AG09319 (cell line): ENCODE measurements around the gene C16orf74.

ENCODE experiments used
- DNase-seq: peaks from one replicate; pipeline ENCODE4 v3.0.0-alpha.2; 2010; ENCODE audit warnings: low read depth; ENCODE audit errors: extremely low read depth
- TF ChIP-seq, protein P1 (sequence below): IDR thresholded peaks from 2 replicates; pipeline ENCODE4 v1.5.1; 2011; ENCODE audit warnings: low read depth, mild to moderate bottlenecking, inconsistent platforms, low read length, moderate library complexity

The C16orf74 gene

DNA sequence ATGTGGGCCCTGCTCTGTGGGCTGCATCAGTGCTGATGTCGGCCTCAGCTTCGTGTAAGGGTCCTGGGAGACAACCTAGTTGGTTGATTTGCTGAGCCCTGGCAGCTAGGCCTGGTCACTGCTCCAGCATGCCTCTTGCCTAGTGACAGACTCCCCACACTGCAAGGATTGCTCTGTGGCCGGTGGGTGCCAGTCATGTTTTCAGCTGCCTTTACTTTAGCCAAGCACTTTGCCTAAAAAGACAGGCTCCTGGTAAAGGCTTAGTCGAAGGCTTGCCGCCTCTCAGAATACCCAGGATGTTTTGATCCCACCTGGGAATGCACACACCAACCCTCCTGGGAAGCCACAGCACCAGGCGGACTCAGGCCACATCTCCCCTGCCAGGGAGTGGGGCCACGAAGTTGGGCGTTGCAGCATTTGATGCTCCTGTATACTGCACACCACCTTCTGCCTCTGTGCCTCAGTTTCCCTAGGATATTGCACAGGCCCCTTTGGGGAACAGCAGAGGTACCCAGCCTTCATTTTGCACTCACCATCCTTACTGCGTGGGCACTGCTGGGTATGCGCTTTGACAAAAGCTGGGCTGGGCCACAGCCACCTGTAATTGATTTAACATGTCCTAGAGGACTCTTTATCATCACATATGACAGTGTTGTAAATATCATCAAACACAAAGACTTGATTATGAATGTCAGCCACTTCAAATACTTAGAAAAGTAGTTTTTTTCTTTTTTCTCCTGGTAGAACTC lies 82.0 kb downstream of the C16orf74 start:
- TF ChIP-seq, protein P1, sequence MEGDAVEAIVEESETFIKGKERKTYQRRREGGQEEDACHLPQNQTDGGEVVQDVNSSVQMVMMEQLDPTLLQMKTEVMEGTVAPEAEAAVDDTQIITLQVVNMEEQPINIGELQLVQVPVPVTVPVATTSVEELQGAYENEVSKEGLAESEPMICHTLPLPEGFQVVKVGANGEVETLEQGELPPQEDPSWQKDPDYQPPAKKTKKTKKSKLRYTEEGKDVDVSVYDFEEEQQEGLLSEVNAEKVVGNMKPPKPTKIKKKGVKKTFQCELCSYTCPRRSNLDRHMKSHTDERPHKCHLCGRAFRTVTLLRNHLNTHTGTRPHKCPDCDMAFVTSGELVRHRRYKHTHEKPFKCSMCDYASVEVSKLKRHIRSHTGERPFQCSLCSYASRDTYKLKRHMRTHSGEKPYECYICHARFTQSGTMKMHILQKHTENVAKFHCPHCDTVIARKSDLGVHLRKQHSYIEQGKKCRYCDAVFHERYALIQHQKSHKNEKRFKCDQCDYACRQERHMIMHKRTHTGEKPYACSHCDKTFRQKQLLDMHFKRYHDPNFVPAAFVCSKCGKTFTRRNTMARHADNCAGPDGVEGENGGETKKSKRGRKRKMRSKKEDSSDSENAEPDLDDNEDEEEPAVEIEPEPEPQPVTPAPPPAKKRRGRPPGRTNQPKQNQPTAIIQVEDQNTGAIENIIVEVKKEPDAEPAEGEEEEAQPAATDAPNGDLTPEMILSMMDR, result no peak

DNA sequence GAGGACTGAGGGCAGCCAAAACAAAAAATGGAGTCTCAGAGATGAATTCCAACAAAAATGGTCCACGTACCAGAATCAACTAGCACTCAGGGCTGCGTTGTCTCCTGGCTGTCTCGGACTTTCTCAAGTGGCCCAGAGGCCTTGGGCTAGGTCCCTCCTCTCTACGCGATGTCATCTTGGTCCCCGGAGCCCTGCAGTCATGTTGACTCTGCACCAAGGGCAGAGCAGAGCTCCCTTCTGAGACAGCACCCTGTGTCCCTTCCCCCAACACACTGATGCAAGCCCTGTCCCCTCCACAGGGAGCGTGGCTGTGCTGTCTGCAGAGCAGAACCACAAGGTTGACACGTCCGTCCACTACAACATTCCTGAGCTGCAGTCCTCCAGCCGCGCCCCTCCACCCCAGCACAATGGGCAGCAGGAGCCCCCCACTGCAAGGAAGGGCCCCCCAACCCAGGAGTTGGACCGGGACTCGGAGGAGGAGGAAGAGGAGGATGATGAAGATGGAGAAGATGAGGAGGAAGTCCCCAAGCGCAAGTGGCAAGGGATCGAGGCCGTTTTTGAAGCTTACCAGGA lies 83.0 kb downstream of the C16orf74 start:
- TF ChIP-seq, protein P1, result no peak

More for the DNA sequence above, 82.0 kb downstream of the C16orf74 start:
- no peak for DNase-seq

DNA sequence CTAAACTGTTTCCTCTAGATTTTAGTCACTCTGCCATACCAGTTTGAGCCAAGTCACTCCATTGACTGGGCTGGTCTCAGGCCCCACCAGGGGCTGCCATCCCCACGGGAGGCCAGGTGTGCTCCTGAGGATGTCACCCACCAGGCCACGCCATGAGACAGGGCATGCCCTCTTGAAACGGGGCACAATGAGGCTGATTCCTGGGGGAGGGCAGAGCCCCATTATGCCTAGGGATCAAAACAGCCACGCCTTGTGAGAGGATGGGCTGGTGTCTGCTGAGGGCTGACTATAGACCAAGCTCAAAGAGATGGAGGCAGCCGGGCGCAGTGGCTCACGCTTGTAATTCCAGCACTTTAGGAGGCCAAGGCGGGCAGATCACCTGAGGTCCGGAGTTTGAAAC lies 83.6 kb downstream of the C16orf74 start:
- TF ChIP-seq, protein P1, result no peak
- no peak for DNase-seq

More for the DNA sequence above, 83.0 kb downstream of the C16orf74 start:
- no peak for DNase-seq

DNA sequence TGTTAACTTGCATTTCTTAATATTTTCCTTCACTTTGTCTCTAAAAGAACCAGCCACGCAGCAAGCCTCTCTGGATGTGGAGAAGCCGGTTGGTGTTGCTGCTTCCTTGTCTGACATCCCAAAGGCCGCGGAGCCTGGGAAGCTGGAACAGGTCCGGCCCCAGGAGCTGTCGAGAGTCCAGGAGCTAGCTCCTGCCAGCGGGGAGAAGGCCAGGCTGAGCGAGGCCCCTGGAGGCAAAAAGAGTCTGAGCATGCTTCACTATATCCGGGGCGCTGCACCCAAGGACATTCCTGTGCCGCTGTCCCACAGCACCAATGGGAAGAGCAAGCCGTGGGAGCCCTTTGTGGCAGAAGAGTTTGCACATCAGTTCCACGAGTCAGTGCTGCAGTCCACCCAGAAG lies 85.0 kb downstream of the C16orf74 start:
- TF ChIP-seq, protein P1, result no peak
- DNase-seq, result no peak

DNA sequence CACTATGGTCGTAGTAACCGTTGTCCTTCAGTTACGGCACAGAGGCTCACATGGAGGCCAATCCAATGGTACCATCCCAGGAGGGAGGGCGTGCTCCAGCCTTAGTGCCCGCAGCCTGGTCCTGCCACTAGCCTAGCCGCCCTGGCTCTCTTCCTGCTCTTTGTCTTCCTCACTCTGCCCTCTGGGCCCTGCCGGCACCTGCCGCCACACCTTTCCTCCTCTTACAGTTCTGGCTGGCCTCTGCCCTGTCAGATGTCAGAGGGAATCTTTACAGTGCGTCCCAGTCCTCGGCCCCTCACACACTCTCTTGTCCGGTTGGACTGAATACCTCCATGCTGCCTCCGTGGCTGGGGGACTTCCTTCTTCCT lies 85.5 kb downstream of the C16orf74 start:
- TF ChIP-seq, protein P1, result no peak
- DNase-seq, result no peak

DNA sequence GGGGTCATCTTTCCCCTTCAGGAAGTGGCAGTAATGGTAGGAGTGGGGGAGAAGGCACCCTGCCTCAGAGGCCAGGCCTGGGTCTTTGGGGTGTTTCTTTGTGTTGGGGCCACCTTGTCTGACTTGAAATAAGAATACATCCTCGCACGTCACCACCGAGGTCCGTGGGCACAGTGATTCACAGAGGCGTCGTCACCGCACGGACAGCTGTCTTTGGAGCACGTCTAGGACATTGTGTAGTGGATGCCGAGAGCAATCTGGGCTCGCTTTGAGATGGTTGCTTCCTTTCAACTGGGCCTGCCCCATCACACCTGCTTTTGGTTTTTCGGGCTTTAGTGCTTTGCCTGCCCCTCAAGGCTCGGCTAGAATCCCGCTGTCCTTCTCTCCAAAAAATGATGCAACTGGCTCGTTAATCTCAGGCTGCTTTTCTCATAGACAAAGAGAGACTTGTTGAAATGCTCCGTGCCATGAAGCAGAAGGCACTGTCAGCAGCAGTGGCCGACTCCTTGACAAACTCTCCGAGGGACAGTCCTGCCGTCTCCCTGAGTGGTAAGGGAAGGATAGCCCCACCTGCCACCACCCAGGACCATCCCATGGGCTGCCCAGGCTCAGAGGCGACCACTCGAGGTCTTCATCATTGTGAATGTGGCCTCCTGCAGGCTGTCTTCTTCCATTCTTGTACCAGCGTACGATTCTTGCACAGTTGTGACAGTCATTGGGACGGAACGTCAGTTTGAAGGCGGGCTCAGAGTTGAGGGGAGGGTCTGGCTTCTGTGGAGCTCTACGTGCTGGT lies 86.1 kb downstream of the C16orf74 start:
- TF ChIP-seq, protein P1, result no peak
- DNase-seq, result no peak

DNA sequence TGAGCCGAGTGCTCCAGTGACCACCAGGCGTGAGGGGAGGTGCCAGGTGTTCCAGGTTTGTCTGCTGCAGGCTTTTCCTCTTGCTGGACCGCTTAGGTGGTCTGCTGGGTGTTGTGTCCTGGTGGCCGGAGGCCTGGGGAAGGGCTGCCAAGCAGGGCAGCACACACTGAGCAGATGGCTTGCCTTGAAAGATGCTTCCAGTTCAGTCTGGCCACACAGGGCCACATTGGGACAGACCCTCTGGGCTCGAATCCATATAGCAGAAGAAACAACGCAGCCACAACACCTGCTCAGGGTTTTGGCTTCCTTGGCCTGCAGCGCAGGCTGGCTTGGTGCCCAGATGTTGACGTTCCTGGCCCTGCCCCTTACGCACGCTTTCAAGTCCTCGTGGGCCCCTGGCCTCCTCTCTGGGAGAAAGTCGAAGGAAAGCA lies 87.0 kb downstream of the C16orf74 start:
- DNase-seq, result no peak
- TF ChIP-seq, protein P1, result no peak
